Fibroblast of lung (primary cell): ENCODE measurements around the gene PRKAB1. TPM values are rescaled to one million over a fixed set of nuclear protein-coding genes. Genes with fewer than 3 reads are reported as not detected.

ENCODE experiments used
- DNase-seq, 2 donors: peaks; one replicate each; pipeline versions ENCODE4 v3.0.0 to v3.0.0-alpha.2; 2010; ENCODE audit warnings: low read depth in 2 of 2
- H2AFZ ChIP-seq: 2 replicates; pipeline ENCODE4 v1.5.1; 2012; ENCODE audit warnings: low read length, control low read depth, inconsistent platforms
- H3K27ac ChIP-seq: 2 replicates; pipeline ENCODE4 v1.5.1; 2011; ENCODE audit warnings: low read length, control low read depth; ENCODE audit not compliant: insufficient read depth
- H3K27me3 ChIP-seq: 2 replicates; pipeline ENCODE4 v1.5.1; 2011; ENCODE audit warnings: mild to moderate bottlenecking, low read length; ENCODE audit not compliant: control insufficient read depth, insufficient read depth
- H3K36me3 ChIP-seq: 2 replicates; pipeline ENCODE4 v1.5.1; 2011; ENCODE audit warnings: low read length; ENCODE audit not compliant: control insufficient read depth, insufficient read depth
- H3K4me1 ChIP-seq: 2 replicates; pipeline ENCODE4 v1.5.1; 2011; ENCODE audit warnings: low read length; ENCODE audit not compliant: control insufficient read depth, insufficient read depth; ENCODE audit errors: extremely low read depth
- H3K4me2 ChIP-seq: 2 replicates; pipeline ENCODE4 v1.5.1; 2011; ENCODE audit warnings: low read length, control low read depth; ENCODE audit not compliant: insufficient read depth; ENCODE audit errors: extremely low read depth
- H3K4me3 ChIP-seq, 4 experiments: fragments of 200-600 bp in 1 of 4; sonication (generic) in 1 of 4; replicated peaks in 1 of 4; 2 replicates each; pipeline ENCODE4 v1.5.1; 2011 to 2016; ENCODE audit warnings: low read length in 4 of 4, low read depth in 3 of 4, mild to moderate bottlenecking in 3 of 4, control low read depth in 2 of 4, inconsistent platforms in 1 of 4, mixed read lengths in 1 of 4; ENCODE audit not compliant: insufficient read depth in 1 of 4; ENCODE audit errors: control extremely low read depth in 1 of 4
- H3K79me2 ChIP-seq: 2 replicates; pipeline ENCODE4 v1.5.1; 2012; ENCODE audit warnings: mild to moderate bottlenecking, low read length, inconsistent platforms; ENCODE audit not compliant: control insufficient read depth, insufficient read depth
- H3K9ac ChIP-seq: 2 replicates; pipeline ENCODE4 v1.5.1; 2011; ENCODE audit warnings: mild to moderate bottlenecking, low read length, control low read depth; ENCODE audit not compliant: insufficient read depth
- H3K9me3 ChIP-seq: 2 replicates; pipeline ENCODE4 v1.5.1; 2012; ENCODE audit warnings: low read depth, low read length; ENCODE audit not compliant: control insufficient read depth, insufficient read depth
- H4K20me1 ChIP-seq: 2 replicates; pipeline ENCODE4 v1.5.1; 2011; ENCODE audit warnings: low read length; ENCODE audit not compliant: control insufficient read depth, insufficient read depth; ENCODE audit errors: extremely low read depth
- CTCF ChIP-seq, 2 donors: IDR thresholded peaks in 1 of 2; conservative IDR thresholded peaks in 1 of 2; 1 replicate in 1 of 2; 2 replicates in 1 of 2; pipeline ENCODE4 v1.5.1; 2011 to 2012; ENCODE audit warnings: low read length in 2 of 2, control low read depth in 1 of 2, inconsistent platforms in 1 of 2, low read depth in 1 of 2, mild to moderate bottlenecking in 1 of 2
- EZH2 ChIP-seq: IDR thresholded peaks from 2 replicates; pipeline ENCODE4 v1.5.1; 2012; ENCODE audit warnings: low read length, control low read depth, mild to moderate bottlenecking; ENCODE audit errors: missing control alignments
- polyA plus RNA-seq, 2 donors: library from polyadenylated mRNA; depleted of rRNA in 1 of 2; stranded (reverse) in 1 of 2; unstranded in 1 of 2; fragments of >200 nt; gene quantifications; 2 replicates each; pipeline ENCODE4 v1.2.1, GENCODE V29; 2011 to 2012; ENCODE audit warnings: missing spikeins in 1 of 2
- total RNA-seq: library from RNA; depleted of rRNA; stranded (reverse); fragments of >200 nt; gene quantifications from 2 replicates; pipeline ENCODE4 v1.2.1, GENCODE V29; 2014

PRKAB1 gene
- total and polyA plus RNA-seq, 2 donors (not counting 1 experiment from before 2014, with no cell fraction given) = 17.0 to 23.8 TPM

DNA sequence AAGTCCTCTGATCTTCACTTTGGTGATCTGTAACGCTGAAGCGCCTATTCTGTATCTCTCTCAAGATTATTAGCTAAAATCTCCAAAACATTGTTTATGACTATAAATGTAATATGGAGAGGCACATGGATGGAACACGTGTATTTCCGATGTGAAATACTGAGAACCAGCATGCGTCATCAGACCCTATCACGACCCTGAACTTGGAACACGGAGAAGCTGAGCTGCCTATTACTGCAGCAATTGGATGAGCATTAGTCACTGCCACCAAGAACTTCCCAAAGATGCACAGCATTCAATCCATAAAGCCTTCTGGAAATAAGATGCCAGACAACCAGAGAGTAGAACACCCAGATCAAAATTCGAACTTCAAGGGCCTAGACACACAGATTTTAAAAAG lies 61.9 kb downstream of the PRKAB1 start:
- no peak overlapping the region for H2AFZ ChIP-seq

DNA sequence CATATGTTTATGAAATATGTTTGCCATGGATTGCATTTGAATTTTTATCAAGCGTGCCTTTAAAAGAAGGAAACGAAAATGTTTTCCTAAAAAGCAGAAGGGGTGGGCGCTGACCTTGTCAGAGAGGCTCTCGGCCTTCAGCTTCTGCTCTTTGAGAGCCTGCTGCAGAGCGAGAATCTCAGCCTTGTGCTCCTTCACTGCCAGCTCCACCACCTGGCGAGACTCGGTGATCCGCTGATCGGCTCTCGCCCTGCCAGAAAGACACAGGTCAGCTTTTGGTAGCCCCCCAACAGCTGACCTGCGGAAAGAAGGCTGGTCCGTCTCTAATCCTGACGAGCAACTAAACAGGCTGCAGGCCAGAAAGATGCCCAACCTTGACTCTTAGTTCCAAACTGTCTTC lies 62.4 kb downstream of the PRKAB1 start:
- Histone ChIP-seq H3K9me3 (no peaks in the 10 kb centered on the region), H3K79me2 (no peaks in the 10 kb centered on the region), H3K36me3 (peaks cover 3% of the 10 kb centered on the region), H3K4me3 (no peak overlapping the region), H4K20me1 (no peaks in the 10 kb centered on the region), H2AFZ (no peak overlapping the region), H3K27me3 (no peaks in the 10 kb centered on the region), H3K27ac (no peak overlapping the region), H3K9ac (no peak overlapping the region), H3K4me1 (no peaks in the 10 kb centered on the region), H3K4me2 (no peak overlapping the region)
- no peak for DNase-seq
- TF ChIP-seq CTCF (conservative IDR thresholded peaks at IDR 0.05 in 1 of 2, IDR thresholded peaks at IDR 0.05 in 1 of 2; ENCODE audit: low read depth in 1 of 2, low read length in 2 of 2) (no peak), EZH2 (no peak)

More for the DNA sequence above, 61.9 kb downstream of the PRKAB1 start:
- Histone ChIP-seq H3K27me3 (no peaks in the 10 kb centered on the region), H3K9me3 (no peaks in the 10 kb centered on the region), H3K9ac (no peak overlapping the region), H3K4me2 (no peak overlapping the region), H3K79me2 (no peaks in the 10 kb centered on the region), H4K20me1 (no peaks in the 10 kb centered on the region), H3K4me1 (no peaks in the 10 kb centered on the region), H3K27ac (no peak overlapping the region), H3K36me3 (peaks cover 2% of the 10 kb centered on the region), H3K4me3 (no peak overlapping the region)
- TF ChIP-seq EZH2 (no peak), CTCF (conservative IDR thresholded peaks at IDR 0.05 in 1 of 2, IDR thresholded peaks at IDR 0.05 in 1 of 2; ENCODE audit: low read depth in 1 of 2, low read length in 2 of 2) (no peak)
- no peak for DNase-seq

Other genes with a start within 250 kb of the PRKAB1 start
- under 0.01 TPM in 2 replicates for gene TMEM233, start 74.4 kb upstream of the PRKAB1 start, total RNA-seq
- gene TMEM233, start 74.4 kb upstream of the PRKAB1 start, polyA plus RNA-seq = 0.05 TPM in 1 of 2 replicates, not detected in the other
- gene CIT, start 209.2 kb downstream of the PRKAB1 start, total RNA-seq = 4.6 and 25.4 TPM in 2 replicates
- gene CIT, start 209.2 kb downstream of the PRKAB1 start, polyA plus RNA-seq = 6.8 and 26.4 TPM in 2 replicates